SHP77 (cell line): Measurements from ENCODE around the gene STXBP4.

Experiments
- DNase-seq, 2 experiments: peaks; one replicate each; lab custom pipeline; 2025; lab: John Stamatoyannopoulos, UW

The STXBP4 gene

GRCh38 chr17:54969658-54970572 lies 1.4 kb downstream of the STXBP4 start:
- no peak for DNase-seq

- no peak for DNase-seq
Observed at GRCh38 chr17:54971147-54971546, 2.6 kb downstream of the STXBP4 start.

GRCh38 chr17:54971901-54972300 lies 3.3 kb downstream of the STXBP4 start:
- no peak for DNase-seq

- no peak for DNase-seq
Observed at GRCh38 chr17:54972406-54973138, 4.0 kb downstream of the STXBP4 start.

- no peak for DNase-seq
Observed at GRCh38 chr17:54974759-54975158, 6.2 kb downstream of the STXBP4 start.

- DNase-seq, result no peak
Observed at GRCh38 chr17:54976316-54976715, 7.8 kb downstream of the STXBP4 start.

- no peak for DNase-seq
Observed at GRCh38 chr17:54977744-54978143, 9.2 kb downstream of the STXBP4 start.

GRCh38 chr17:54979657-54980056 lies 11.1 kb downstream of the STXBP4 start:
- DNase-seq, result no peak

GRCh38 chr17:54980375-54980774 lies 11.8 kb downstream of the STXBP4 start:
- DNase-seq, result no peak

- no peak for DNase-seq
Observed at GRCh38 chr17:54982399-54982798, 13.8 kb downstream of the STXBP4 start.

GRCh38 chr17:54983260-54983659 lies 14.7 kb downstream of the STXBP4 start:
- no peak for DNase-seq

GRCh38 chr17:54985476-54985875 lies 16.9 kb downstream of the STXBP4 start:
- DNase-seq, result no peak

- no peak for DNase-seq
Observed at GRCh38 chr17:54990118-54990517, 21.6 kb downstream of the STXBP4 start.

GRCh38 chr17:54991567-54991966 lies 23.0 kb downstream of the STXBP4 start:
- DNase-seq, result no peak

- DNase-seq, result peak; percentile 50 to 55
Observed at GRCh38 chr17:54992797-54993639, 24.5 kb downstream of the STXBP4 start.

GRCh38 chr17:54996441-54996840 lies 27.9 kb downstream of the STXBP4 start:
- DNase-seq, result no peak

GRCh38 chr17:55002458-55002857 lies 33.9 kb downstream of the STXBP4 start:
- DNase-seq, result no peak

- DNase-seq, result no peak
Observed at GRCh38 chr17:55004484-55004883, 35.9 kb downstream of the STXBP4 start.

GRCh38 chr17:55005520-55005919 lies 37.0 kb downstream of the STXBP4 start:
- peak in 1 of 2 experiments; percentile 7 for DNase-seq

- no peak for DNase-seq
Observed at GRCh38 chr17:55023626-55024025, 55.1 kb downstream of the STXBP4 start.

- no peak for DNase-seq
Observed at GRCh38 chr17:55037828-55038227, 69.3 kb downstream of the STXBP4 start.

GRCh38 chr17:55038291-55038690 lies 69.7 kb downstream of the STXBP4 start:
- DNase-seq, result no peak
